ENCODE measurements around the gene NCL.
"Not testable (repeated sequence)": the region's sequence is repeated elsewhere in the genome, so short reads cannot be mapped to it uniquely, and the experiment has no call there.

Gene NCL

GRCh38 chr2:231405601-231406367 lies 58.5 kb downstream of the NCL start:
- not testable (repeated sequence) for DNase-seq (ENCODE audit: low spot score)

- DNase-seq (ENCODE audit: low spot score), result not testable (repeated sequence)
These were observed 60.1 kb downstream of the NCL start for GRCh38 chr2:231404183-231404578.
